A673 (cell line): Measurements from ENCODE around the gene FAM168B. TPM values are rescaled to one million over a fixed set of nuclear protein-coding genes. Genes with fewer than 3 reads are reported as not detected.

Experiments used
- BruUV-seq: library from RNA; stranded (reverse); fragments of 400-500 nt; replicated peaks from 2 replicates; lab custom pipeline; 2021; lab: Mats Ljungman, UMichigan
- CTCF ChIA-PET: fragments of 300-600 bp; sonication (Branson Sonifier 250); formaldehyde crosslinking; loops from one replicate; lab custom pipeline; 2022; ENCODE audit warnings: antibody characterized with exemption; lab: Charles Lee
- POLR2A ChIA-PET: fragments of 300-600 bp; sonication (Branson Sonifier 250); formaldehyde crosslinking; loops from one replicate; lab custom pipeline; 2022; ENCODE audit warnings: antibody characterized with exemption; ENCODE audit not compliant: low non-redundant PET; lab: Charles Lee
- DNase-seq: peaks from one replicate; pipeline ENCODE4 v3.0.0-alpha.2; 2015; ENCODE audit warnings: low spot score
- H3K27ac ChIP-seq: fragments of 200-600 bp; sonication (generic); 2 replicates; pipeline ENCODE4 v1.5.1; 2016; ENCODE audit warnings: mixed run types, low read depth, mild to moderate bottlenecking, mixed read lengths, antibody characterized with exemption, low read length; ENCODE audit not compliant: poor library complexity, severe bottlenecking
- H3K27me3 ChIP-seq: fragments of 200-600 bp; sonication (generic); replicated peaks from 2 replicates; pipeline ENCODE4 v1.6.1; 2017; ENCODE audit warnings: mixed run types, low read depth, mild to moderate bottlenecking, mixed read lengths, antibody characterized with exemption, low read length; ENCODE audit not compliant: insufficient read depth, poor library complexity
- H3K36me3 ChIP-seq: fragments of 200-600 bp; sonication (generic); 2 replicates; pipeline ENCODE4 v1.6.1; 2016; ENCODE audit warnings: mixed run types, mild to moderate bottlenecking, mixed read lengths, antibody characterized with exemption, low read length; ENCODE audit not compliant: insufficient read depth, poor library complexity, severe bottlenecking
- H3K4me1 ChIP-seq: fragments of 200-600 bp; sonication (generic); 2 replicates; pipeline ENCODE4 v1.6.1; 2017; ENCODE audit warnings: mixed run types, mild to moderate bottlenecking, mixed read lengths, antibody characterized with exemption, low read length; ENCODE audit not compliant: insufficient read depth, poor library complexity, severe bottlenecking
- H3K4me3 ChIP-seq: fragments of 200-600 bp; sonication (generic); 2 replicates; pipeline ENCODE4 v1.5.1; 2016; ENCODE audit warnings: low read depth, mixed run types, mild to moderate bottlenecking, mixed read lengths, low read length; ENCODE audit not compliant: poor library complexity, severe bottlenecking
- H3K9me3 ChIP-seq: fragments of 200-600 bp; sonication (generic); 2 replicates; pipeline ENCODE4 v1.6.1; 2016; ENCODE audit warnings: mixed run types, low read depth, mild to moderate bottlenecking, mixed read lengths, antibody characterized with exemption, low read length; ENCODE audit not compliant: poor library complexity, severe bottlenecking
- CTCF ChIP-seq: fragments of 300-800, 200-600 bp; sonication (generic); conservative IDR thresholded peaks from 2 replicates; pipeline ENCODE4 v1.5.1; 2017; ENCODE audit warnings: low read depth, mild to moderate bottlenecking, antibody characterized with exemption, low read length, moderate library complexity, mixed read lengths
- EZH2 ChIP-seq: fragments of 200-600 bp; sonication (generic); IDR thresholded peaks from 2 replicates; pipeline ENCODE4 v1.6.1; 2017; ENCODE audit warnings: borderline replicate concordance, low read depth, mild to moderate bottlenecking, mixed read lengths, antibody characterized with exemption, low read length; ENCODE audit not compliant: poor library complexity, severe bottlenecking
- intact Hi-C: fragments of 100-400 bp; cut with micrococcal nuclease; formaldehyde crosslinking; loops from one replicate; pipeline ENCODE4 v1.10.0; 2022; ENCODE audit not compliant: unreplicated experiment
- total RNA-seq: library from RNA; stranded (reverse); gene quantifications from 2 replicates; pipeline ENCODE4 v1.2.3, GENCODE V29; 2021

Gene FAM168B
- total RNA-seq, 1 experiment from 2014 or later: 149 TPM

GRCh38 chr2:131035112-131035825 is 58.0 kb downstream of the FAM168B start:
- CTCF ChIA-PET: no interaction called here
- POLR2A ChIA-PET: no interaction called here
- TF ChIP-seq CTCF (no peak), EZH2 (no peak)
- DNase-seq: no peak
- Histone ChIP-seq H3K27me3 (peaks cover 5% of the 10 kb centered on the region), H3K9me3 (no peaks in the 10 kb centered on the region), H3K4me3 (peak overlapping the region; percentile 45), H3K4me1 (peaks cover 5% of the 10 kb centered on the region), H3K27ac (no peak overlapping the region), H3K36me3 (no peaks in the 10 kb centered on the region)
- intact Hi-C loops: no loop called here
- no TSS peak for BruUV-seq

DNA sequence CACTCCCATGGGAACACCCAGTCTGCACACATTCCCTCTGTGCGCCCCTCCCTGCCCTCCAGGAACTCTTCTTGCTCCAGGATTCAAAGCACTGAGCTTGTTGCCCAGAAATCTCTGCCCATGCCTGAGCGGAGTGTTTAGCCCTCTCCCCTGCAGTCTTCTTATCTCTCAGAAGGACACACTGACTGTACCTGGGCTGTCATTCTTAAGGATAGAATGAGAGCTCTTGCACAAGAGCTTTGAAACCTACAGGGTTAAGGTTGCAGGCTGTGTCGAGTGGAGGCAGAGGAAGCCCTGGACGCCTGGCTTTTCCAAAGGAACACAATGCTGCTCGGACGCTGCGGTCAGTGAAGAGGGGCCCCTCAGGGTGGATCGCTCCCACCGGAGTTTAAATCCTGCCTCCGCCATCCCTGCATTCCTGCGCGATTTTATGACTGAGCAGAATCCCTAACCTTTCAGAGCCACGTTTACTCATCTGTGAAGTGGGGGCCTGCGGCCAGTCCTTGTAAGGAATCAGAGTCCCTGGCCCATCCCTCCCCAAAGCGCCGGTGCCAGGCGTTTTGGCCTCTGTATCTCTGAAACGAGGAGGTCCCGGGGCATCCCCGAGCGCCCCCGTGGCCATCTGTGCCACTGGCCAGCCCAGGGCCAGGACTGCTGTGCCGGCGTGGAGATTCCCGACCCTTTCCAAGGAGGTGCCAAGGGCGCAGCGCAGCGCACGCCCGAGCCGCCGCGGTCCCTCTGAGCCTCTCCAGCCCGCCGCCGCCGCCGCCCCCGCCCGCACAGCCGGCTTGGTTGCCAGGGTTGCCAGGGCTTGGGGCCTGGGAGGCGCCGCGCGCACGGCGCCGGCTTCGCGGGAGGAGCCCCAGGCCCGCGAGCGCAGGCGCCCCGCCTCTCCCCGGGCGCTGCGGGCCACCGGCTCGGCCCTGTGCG is 58.9 kb downstream of the FAM168B start:
- peak overlapping the region; percentile 45 for H3K4me3 ChIP-seq
- DNase-seq: peak; percentile 56
- POLR2A ChIA-PET: no interaction called here
- no peak for TF ChIP-seq EZH2
- intact Hi-C loops: no loop called here
- H3K27me3 ChIP-seq: peaks cover 5% of the 10 kb centered on the region
- CTCF ChIA-PET: no interaction called here
- peaks cover 5% of the 10 kb centered on the region for H3K4me1 ChIP-seq
- H3K27ac ChIP-seq: no peak overlapping the region
- H3K9me3 ChIP-seq: no peaks in the 10 kb centered on the region
- no TSS peak for BruUV-seq
- no peaks in the 10 kb centered on the region for H3K36me3 ChIP-seq

GRCh38 chr2:131033786-131034121 is 59.5 kb downstream of the FAM168B start:
- ChIA-PET POLR2A (no interaction called here), CTCF (no interaction called here)
- DNase-seq: no peak
- TF ChIP-seq CTCF (no peak), EZH2 (no peak)
- Histone ChIP-seq H3K27me3 (peaks cover 5% of the 10 kb centered on the region), H3K4me3 (no peak overlapping the region), H3K9me3 (no peaks in the 10 kb centered on the region), H3K4me1 (peaks cover 5% of the 10 kb centered on the region), H3K27ac (no peak overlapping the region), H3K36me3 (no peaks in the 10 kb centered on the region)
- no TSS peak for BruUV-seq
- intact Hi-C loops: no loop called here
